ENCODE results near the gene KRTAP9-3. TPM values are rescaled to one million over a fixed set of nuclear protein-coding genes. Genes with fewer than 3 reads are reported as not detected.
"Not testable (repeated sequence)": the region's sequence is repeated elsewhere in the genome, so short reads cannot be mapped to it uniquely, and the experiment has no call there.

The KRTAP9-3 gene, protein sequence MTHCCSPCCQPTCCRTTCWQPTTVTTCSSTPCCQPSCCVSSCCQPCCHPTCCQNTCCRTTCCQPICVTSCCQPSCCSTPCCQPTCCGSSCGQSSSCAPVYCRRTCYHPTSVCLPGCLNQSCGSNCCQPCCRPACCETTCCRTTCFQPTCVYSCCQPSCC
- not detected in 2 replicates for total RNA-seq

- H3K4me1 Mint-ChIP-seq; H3K36me3 Mint-ChIP-seq (ENCODE audit: low read depth); H3K27ac Mint-ChIP-seq; intact Hi-C loops (cut with micrococcal nuclease); H3K9me3 Mint-ChIP-seq; DNase-seq; H3K4me3 Mint-ChIP-seq: not testable (repeated sequence)
- H3K27me3 Mint-ChIP-seq, result peaks cover 23% of the 10 kb centered on the region
Measured at GRCh38 chr17:41232399-41233105, at the start of gene KRTAP9-3. Gene KRTAP9-3, plus strand, starts transcription at chr17:41232449. Its CDS starts 53 bp downstream, at chr17:41232502.

GRCh38 chr17:41184480-41184961 lies 47.7 kb upstream of the KRTAP9-3 start, which contains the start of gene KRTAP4-1:
Gene KRTAP4-1, minus strand, starts transcription at chr17:41184911. Its CDS starts 57 bp downstream, at chr17:41184854.
- peaks cover 2% of the 10 kb centered on the region for H3K27me3 Mint-ChIP-seq
- intact Hi-C loops (cut with micrococcal nuclease), result no loop called here
- no peak within 1 kb of the TSS for H3K27ac Mint-ChIP-seq
- H3K36me3 Mint-ChIP-seq (ENCODE audit: low read depth), result no peaks in the 10 kb centered on the region
- no peaks in the 10 kb centered on the region for H3K4me1 Mint-ChIP-seq
- H3K9me3 Mint-ChIP-seq, result no peaks in the 10 kb centered on the region
- no peak for DNase-seq
- no peak within 1 kb of the TSS for H3K4me3 Mint-ChIP-seq

DNA sequence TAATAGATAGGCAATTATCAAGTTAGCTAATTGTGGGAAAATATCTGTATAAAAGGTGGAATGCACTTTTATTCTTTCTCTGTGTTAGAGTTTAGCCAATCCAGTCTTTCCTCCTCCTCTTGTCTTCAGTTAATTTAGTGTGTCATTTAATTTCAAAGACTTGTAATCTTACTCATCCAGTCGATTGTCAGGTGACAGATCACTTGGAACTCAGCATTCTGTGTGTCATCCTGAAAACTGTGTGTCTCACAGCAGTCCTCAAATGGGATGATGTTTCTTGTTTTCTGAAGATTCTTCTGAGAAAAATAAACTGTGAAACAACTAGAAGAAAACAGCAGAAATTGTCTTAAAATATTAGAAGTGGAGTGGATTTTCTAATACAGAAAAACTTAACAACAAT lies 47.2 kb upstream of the KRTAP9-3 start:
- no peak overlapping the region for H3K4me3 Mint-ChIP-seq
- no peak for DNase-seq
- intact Hi-C loops (cut with micrococcal nuclease), result no loop called here

GRCh38 chr17:41186872-41187271 lies 45.4 kb upstream of the KRTAP9-3 start:
- H3K9me3 Mint-ChIP-seq, result no peaks in the 10 kb centered on the region
- H3K27ac Mint-ChIP-seq, result no peak overlapping the region
- no peak for DNase-seq
- H3K4me1 Mint-ChIP-seq, result no peaks in the 10 kb centered on the region
- H3K4me3 Mint-ChIP-seq, result no peak overlapping the region
- peaks cover 4% of the 10 kb centered on the region for H3K27me3 Mint-ChIP-seq
- no peaks in the 10 kb centered on the region for H3K36me3 Mint-ChIP-seq (ENCODE audit: low read depth)
- intact Hi-C loops (cut with micrococcal nuclease), result no loop called here

More for the DNA sequence above, 47.2 kb upstream of the KRTAP9-3 start:
- Mint-ChIP-seq H3K27me3 (peaks cover 2% of the 10 kb centered on the region), H3K27ac (no peak overlapping the region), H3K4me1 (no peaks in the 10 kb centered on the region), H3K9me3 (no peaks in the 10 kb centered on the region), H3K36me3 (ENCODE audit: low read depth) (no peaks in the 10 kb centered on the region)

DNA sequence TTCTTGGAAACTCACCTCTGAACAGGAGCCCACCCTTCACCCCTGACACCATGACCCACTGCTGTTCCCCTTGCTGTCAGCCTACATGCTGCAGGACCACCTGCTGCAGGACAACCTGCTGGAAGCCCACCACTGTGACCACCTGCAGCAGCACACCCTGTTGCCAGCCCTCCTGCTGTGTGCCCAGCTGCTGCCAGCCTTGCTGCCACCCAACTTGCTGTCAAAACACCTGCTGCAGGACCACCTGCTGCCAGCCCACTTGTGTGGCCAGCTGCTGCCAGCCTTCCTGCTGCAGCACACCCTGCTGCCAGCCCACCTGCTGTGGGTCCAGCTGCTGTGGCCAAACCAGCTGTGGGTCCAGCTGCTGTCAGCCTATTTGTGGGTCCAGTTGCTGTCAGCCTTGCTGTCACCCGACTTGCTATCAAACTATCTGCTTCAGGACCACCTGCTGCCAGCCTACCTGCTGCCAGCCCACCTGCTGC lies 42.4 kb upstream of the KRTAP9-3 start, which contains the start of gene KRTAP9-1:
Gene KRTAP9-1, plus strand, starts transcription at position 51 of the 482 bp plus-strand sequence. Its CDS starts 0 bp downstream, at position 51.
- H3K27me3 Mint-ChIP-seq; H3K4me3 Mint-ChIP-seq; intact Hi-C loops (cut with micrococcal nuclease); H3K36me3 Mint-ChIP-seq (ENCODE audit: low read depth); H3K9me3 Mint-ChIP-seq; H3K27ac Mint-ChIP-seq; H3K4me1 Mint-ChIP-seq: not testable (repeated sequence)
- DNase-seq, result peak; percentile 22

GRCh38 chr17:41190328-41190727 lies 41.9 kb upstream of the KRTAP9-3 start:
- H3K4me1 Mint-ChIP-seq, result no peaks in the 10 kb centered on the region
- H3K36me3 Mint-ChIP-seq (ENCODE audit: low read depth), result no peaks in the 10 kb centered on the region
- peak; percentile 29 for DNase-seq
- intact Hi-C loops (cut with micrococcal nuclease), result no loop called here
- no peak overlapping the region for H3K27ac Mint-ChIP-seq
- peaks cover 3% of the 10 kb centered on the region for H3K9me3 Mint-ChIP-seq
- no peak overlapping the region for H3K4me3 Mint-ChIP-seq
- H3K27me3 Mint-ChIP-seq, result peaks cover 4% of the 10 kb centered on the region

DNA sequence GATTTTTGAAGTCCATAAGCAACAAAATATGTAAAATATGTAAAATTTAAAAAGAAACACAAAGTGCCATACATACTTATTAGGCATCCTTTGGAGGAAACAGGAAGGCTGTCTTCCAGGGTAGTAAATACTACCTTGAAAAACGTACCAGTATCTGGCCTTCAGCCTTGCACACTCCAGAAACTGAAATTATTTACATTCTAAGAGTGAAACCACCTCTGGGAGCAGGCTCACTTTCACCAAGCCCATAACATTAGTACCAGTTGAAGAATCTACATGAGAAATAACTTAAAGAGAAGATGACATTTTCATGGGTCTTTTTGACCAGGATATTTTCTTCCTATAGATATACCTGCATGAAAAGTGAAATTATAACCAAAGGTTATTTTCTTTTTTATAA lies 36.2 kb upstream of the KRTAP9-3 start:
- intact Hi-C loops (cut with micrococcal nuclease), result no loop called here
- H3K27me3 Mint-ChIP-seq, result peaks cover 7% of the 10 kb centered on the region
- H3K27ac Mint-ChIP-seq, result no peak overlapping the region
- H3K36me3 Mint-ChIP-seq (ENCODE audit: low read depth), result no peaks in the 10 kb centered on the region
- no peak overlapping the region for H3K4me3 Mint-ChIP-seq
- H3K9me3 Mint-ChIP-seq, result peaks cover 7% of the 10 kb centered on the region
- no peak for DNase-seq
- H3K4me1 Mint-ChIP-seq, result no peaks in the 10 kb centered on the region

GRCh38 chr17:41199421-41200078 lies 32.7 kb upstream of the KRTAP9-3 start:
- Mint-ChIP-seq H3K4me3 (no peak overlapping the region), H3K36me3 (ENCODE audit: low read depth) (no peaks in the 10 kb centered on the region), H3K27me3 (peaks cover 5% of the 10 kb centered on the region), H3K9me3 (peaks cover 3% of the 10 kb centered on the region), H3K4me1 (no peaks in the 10 kb centered on the region), H3K27ac (no peak overlapping the region)
- intact Hi-C loops (cut with micrococcal nuclease), result no loop called here
- no peak for DNase-seq

GRCh38 chr17:41211845-41212466 lies 20.3 kb upstream of the KRTAP9-3 start:
- Mint-ChIP-seq H3K4me1 (no peaks in the 10 kb centered on the region), H3K4me3 (no peak overlapping the region), H3K27me3 (peaks cover 22% of the 10 kb centered on the region), H3K36me3 (ENCODE audit: low read depth) (no peaks in the 10 kb centered on the region), H3K27ac (no peak overlapping the region), H3K9me3 (no peaks in the 10 kb centered on the region)
- no peak for DNase-seq
- intact Hi-C loops (cut with micrococcal nuclease), result no loop called here

GRCh38 chr17:41212524-41213169 lies 19.6 kb upstream of the KRTAP9-3 start:
- no peak for DNase-seq
- H3K36me3 Mint-ChIP-seq (ENCODE audit: low read depth), result no peaks in the 10 kb centered on the region
- H3K9me3 Mint-ChIP-seq, result no peaks in the 10 kb centered on the region
- H3K27ac Mint-ChIP-seq, result no peak overlapping the region
- intact Hi-C loops (cut with micrococcal nuclease), result no loop called here
- no peaks in the 10 kb centered on the region for H3K4me1 Mint-ChIP-seq
- no peak overlapping the region for H3K4me3 Mint-ChIP-seq
- H3K27me3 Mint-ChIP-seq, result peaks cover 20% of the 10 kb centered on the region

DNA sequence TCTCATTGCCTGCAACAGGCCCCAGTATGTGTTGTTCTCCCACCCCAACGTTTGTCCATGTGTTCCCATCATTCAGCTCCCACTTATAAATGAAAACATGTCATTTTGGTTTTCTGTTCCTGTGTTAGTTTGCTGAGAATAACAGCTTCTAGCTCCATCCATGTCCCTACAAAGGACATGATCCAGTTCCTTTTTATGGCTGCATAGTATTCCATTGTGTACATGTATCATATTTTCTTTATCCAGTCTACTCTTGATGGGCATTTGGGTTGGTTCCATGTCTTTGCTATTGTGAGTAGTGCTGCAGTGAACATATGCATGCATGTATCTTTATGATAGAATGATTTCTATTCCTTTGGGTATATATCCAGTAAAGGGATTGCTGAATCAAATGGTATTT lies 16.6 kb upstream of the KRTAP9-3 start:
- Mint-ChIP-seq H3K27me3 (peaks cover 3% of the 10 kb centered on the region), H3K27ac (no peak overlapping the region), H3K9me3 (no peaks in the 10 kb centered on the region), H3K4me3 (no peak overlapping the region), H3K4me1 (no peaks in the 10 kb centered on the region), H3K36me3 (ENCODE audit: low read depth) (no peaks in the 10 kb centered on the region)
- intact Hi-C loops (cut with micrococcal nuclease), result no loop called here
- no peak for DNase-seq

DNA sequence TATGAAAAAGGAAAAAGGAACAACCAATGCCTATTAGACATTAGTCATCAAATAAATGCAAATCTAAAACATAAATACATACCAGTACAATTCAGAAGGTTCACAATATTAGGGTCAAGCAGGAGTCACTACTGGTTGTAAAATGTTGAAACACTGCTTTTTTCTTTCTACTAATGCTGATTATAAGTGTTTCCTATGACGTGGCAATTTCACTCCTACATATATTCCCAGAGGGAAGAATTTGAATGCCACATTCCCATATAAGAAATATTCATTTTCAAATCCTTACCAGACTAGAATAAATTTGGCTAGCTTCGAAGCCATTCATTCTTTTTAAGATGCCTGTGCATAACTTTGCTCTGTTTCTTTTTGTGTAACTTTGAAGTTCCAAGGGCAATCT lies 8.4 kb upstream of the KRTAP9-3 start:
- no peak overlapping the region for H3K4me3 Mint-ChIP-seq
- intact Hi-C loops (cut with micrococcal nuclease), result no loop called here
- no peaks in the 10 kb centered on the region for H3K4me1 Mint-ChIP-seq
- H3K27me3 Mint-ChIP-seq, result peaks cover 10% of the 10 kb centered on the region
- H3K36me3 Mint-ChIP-seq (ENCODE audit: low read depth), result no peaks in the 10 kb centered on the region
- H3K9me3 Mint-ChIP-seq, result no peaks in the 10 kb centered on the region
- H3K27ac Mint-ChIP-seq, result no peak overlapping the region
- no peak for DNase-seq

GRCh38 chr17:41226051-41226450 lies 6.2 kb upstream of the KRTAP9-3 start:
- intact Hi-C loops (cut with micrococcal nuclease), result no loop called here
- no peak overlapping the region for H3K4me3 Mint-ChIP-seq
- H3K27ac Mint-ChIP-seq, result no peak overlapping the region
- DNase-seq, result peak; percentile 40
- H3K4me1 Mint-ChIP-seq, result no peaks in the 10 kb centered on the region
- peaks cover 7% of the 10 kb centered on the region for H3K27me3 Mint-ChIP-seq
- H3K36me3 Mint-ChIP-seq (ENCODE audit: low read depth), result no peaks in the 10 kb centered on the region
- H3K9me3 Mint-ChIP-seq, result no peaks in the 10 kb centered on the region
